Middle frontal gyrus (tissue), 1 donor: Measurements from ENCODE around the gene FAM53A.

ENCODE experiments used
- DNase-seq: peaks from one replicate; pipeline ENCODE4 v3.0.0-alpha.2; 2015; ENCODE audit warnings: low spot score; ENCODE audit errors: extremely low spot score

Gene FAM53A

DNA sequence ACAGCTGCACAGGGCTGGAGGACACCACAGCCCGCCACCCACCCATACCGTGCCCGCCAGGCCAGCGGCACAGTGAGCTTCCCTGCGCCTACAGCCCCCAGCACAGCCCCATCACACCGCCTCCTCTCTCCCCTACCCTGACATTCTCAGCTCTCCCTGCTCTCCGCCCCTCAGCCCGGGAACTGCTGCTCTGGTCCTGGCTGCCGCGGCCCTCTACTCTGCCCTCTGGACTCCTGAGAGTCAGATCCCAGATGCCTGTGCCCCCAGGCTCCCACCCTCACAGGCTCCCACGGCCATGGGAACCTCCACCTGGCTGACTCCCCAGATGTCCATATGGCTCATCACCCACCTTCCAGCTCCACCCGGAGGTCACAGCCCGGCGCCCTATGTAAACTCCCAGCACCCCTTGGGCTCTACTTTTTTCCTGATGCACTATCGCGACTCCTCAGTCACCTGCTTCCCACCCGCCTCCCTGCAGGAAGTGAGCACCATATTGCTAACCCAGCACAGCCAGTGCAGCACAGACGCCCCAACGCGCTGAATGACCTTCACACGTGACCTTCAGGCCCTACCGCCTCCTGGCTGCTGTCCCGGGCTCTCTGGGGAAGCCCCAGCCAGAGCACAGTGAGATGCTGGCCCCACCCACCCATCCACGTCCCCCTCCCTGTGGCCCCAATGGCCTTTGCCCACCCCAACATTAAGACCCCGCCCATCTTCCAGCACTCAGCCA is 23.0 kb downstream of the FAM53A start:
- no peak for DNase-seq

GRCh38 chr4:1659104-1660043 is 24.7 kb downstream of the FAM53A start:
- DNase-seq: no peak

DNA sequence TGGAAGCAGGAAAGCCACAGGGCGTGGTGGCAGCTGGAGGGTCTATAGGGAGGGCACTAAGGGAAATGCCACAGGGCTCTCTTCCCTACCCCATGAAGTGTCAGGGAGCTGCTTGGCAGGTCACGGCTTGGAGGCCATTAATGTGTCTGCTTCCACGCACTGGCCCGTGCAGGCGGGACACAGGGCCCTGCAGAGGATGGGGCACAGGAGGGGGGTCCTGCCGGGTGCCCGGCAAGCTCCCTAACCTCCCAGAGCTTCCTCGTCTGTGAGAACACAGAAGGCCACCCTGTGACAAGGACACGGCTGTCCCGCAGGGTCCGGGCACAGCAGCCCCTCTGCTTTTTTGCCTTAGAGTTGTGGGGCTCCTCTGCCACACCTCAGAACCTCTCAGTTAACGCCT is 25.5 kb downstream of the FAM53A start:
- DNase-seq: no peak

DNA sequence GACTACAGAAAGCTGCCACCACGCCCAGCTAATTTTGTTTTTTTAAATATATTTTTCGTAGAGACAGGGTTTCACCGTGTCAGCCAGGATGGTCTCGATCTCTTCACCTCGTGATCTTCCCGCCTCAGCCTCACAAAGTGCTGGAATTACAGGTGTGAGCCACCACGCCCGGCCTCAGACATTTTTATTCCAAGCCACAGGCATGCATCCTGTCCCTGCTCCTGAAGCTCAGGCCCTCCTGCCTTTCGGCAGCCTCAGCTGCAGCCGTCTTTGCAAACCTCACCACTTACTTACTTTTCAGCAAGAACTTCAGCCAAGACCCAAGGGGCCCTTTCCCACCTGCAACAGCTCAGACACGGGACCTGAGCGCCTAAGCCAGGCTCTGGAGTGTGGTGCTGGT is 26.0 kb downstream of the FAM53A start:
- DNase-seq: no peak

DNA sequence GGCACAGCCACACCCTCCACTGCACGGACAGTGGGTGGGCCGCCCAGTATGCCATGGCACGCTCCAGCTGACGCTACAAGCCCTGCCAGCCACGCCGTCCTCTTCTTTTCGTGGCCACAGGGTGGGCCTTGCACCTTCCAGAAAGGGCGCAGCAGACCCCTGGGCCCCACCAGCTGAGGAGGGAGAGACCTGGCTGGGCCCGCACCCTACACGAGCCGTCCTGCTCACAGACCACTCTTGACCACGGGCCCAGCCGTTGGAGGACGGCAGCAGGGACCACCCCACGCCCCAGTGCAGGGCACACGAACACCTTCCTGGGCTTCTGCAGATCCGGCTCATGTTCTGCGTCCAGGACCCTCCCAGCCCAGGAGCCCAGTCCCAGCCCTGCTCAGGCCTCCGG is 27.1 kb downstream of the FAM53A start:
- no peak for DNase-seq

GRCh38 chr4:1656132-1656531 is 28.0 kb downstream of the FAM53A start:
- no peak for DNase-seq

DNA sequence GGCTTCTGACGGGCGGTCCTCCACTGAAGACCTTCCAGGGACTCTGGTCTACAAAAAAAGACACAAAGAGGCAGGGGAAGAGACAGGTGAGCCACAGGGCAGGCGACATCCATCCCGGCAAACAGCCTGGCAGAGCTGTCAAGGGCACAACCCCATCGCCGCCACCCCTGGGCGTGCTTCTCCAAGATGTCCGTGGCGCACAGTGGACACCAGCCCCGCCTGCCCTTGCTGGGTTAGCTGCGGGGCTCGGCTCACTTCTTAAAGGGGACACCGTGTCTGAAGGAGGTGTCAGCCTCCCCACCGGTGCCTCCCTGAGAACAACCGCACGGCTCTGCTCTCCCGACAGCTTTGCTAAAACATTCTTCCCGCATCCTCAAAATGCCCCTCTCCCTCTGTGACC is 28.4 kb downstream of the FAM53A start:
- no peak for DNase-seq

DNA sequence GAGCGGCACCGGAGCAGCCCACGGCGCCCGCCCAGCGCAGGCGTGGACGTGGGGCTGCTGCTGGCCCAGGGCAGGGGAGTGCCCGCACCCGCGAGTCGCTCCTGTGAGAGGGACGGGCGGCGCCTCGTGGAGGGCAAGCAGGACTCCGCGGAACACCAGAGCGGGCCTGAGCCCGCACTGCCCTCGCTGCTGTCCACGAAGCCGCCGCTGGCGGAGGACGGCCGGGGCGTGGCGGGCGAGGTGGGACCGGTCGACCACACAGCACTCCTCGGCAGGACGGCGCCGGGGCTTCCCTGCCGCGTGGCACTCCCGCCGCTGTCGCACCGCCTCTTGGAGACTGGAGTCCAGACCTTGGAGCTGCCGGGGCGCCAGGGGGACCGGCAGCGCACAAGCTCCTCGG is 29.0 kb downstream of the FAM53A start:
- DNase-seq: no peak

DNA sequence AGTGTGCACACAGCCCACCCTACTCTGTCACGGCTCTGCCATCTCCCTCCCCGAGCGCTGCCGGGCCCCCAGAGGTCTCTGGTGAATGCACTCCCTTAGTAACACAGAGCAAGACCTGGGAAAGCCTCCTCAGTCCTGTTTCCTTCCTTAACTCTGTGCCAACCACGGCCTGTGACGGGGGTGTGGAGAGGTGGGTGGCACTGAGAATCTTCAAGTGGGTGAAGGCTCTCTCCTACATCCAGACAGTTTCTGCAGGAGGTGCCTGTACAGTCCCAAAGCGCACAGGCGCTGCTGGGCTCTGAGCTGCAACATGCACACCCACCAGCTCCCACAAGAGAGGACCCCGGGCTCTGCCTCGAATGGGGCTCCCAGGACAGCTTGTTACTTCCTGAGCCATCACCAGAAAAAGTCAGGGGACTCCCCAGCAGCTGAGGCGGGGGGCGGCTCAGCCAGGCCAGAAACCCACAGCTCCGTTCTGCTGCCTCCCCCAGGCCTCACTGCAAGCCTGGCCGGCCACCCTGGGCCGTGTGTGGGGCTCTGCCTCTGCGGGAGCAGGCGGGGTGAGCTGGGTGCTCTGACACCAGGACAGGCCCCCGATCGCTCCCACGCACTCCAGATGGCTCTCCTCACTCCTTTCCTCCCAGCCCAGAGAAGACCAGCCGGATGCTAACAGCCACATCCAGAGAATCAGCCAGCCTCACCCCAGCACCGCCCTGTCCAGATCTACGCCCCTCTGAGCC is 29.7 kb downstream of the FAM53A start:
- DNase-seq: no peak

DNA sequence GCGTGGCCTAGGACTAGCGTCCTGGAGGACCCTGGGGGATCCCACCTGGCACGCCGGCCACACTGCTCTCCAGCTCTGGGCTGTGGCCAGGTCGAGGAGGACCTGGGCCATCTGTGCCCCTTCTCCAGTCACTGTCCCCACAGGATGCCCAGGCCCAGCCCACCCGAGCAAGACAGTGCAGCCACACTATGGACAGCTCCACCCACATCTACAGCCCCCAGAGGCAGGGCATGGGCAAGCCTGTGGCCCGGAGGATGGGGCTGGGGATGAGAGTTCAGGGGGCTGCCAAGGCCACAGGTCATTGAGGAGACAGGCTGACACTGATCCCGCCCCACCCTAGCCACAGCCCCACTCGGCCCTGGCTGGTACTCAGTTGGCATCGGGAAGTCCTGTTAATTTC is 30.3 kb downstream of the FAM53A start:
- DNase-seq: no peak

- DNase-seq: no peak
These were observed 32.0 kb downstream of the FAM53A start for GRCh38 chr4:1652088-1652487.

- DNase-seq: no peak
These were observed 32.5 kb downstream of the FAM53A start for GRCh38 chr4:1651609-1652008.

DNA sequence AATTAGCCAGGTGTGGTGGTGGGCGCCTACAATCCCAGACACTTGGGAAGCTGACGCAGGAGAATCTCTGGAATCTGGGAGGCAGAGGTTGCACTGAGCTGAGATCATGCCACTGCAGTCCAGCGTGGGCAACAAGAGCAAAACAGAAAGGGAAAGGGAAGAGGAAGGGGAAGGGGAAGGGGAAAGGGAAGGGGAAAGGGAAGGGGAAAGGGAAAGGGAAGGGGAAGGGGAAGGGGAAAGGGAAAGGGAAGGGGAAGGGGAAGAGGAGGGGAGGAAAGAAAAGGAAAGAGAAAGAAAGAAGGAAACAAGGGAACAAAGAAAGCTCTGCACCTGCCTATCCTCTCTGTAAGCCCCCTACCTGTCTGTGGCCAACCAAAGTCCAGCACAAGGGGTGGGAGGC is 35.2 kb downstream of the FAM53A start:
- DNase-seq: no peak

DNA sequence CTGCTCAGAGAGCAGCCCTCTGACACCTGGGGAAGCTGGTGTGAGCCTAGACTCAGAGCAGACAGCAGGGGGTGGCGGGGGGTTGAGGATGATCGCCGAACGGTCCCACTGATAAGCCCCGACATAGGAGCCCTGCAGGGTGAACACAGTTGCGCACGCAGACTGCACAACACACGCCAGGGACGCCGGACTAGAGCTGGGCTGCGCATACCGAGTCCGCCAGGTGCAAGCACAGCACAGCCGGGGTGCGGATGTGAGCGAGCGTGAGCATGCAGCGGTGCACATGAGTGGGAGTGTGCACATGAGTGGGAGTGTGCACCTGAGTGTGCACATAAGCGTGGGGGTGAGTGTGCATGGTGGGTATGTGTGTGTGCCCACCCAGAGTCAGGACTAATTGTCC is 36.7 kb downstream of the FAM53A start:
- no peak for DNase-seq

GRCh38 chr4:1646690-1647089 is 37.4 kb downstream of the FAM53A start:
- no peak for DNase-seq

DNA sequence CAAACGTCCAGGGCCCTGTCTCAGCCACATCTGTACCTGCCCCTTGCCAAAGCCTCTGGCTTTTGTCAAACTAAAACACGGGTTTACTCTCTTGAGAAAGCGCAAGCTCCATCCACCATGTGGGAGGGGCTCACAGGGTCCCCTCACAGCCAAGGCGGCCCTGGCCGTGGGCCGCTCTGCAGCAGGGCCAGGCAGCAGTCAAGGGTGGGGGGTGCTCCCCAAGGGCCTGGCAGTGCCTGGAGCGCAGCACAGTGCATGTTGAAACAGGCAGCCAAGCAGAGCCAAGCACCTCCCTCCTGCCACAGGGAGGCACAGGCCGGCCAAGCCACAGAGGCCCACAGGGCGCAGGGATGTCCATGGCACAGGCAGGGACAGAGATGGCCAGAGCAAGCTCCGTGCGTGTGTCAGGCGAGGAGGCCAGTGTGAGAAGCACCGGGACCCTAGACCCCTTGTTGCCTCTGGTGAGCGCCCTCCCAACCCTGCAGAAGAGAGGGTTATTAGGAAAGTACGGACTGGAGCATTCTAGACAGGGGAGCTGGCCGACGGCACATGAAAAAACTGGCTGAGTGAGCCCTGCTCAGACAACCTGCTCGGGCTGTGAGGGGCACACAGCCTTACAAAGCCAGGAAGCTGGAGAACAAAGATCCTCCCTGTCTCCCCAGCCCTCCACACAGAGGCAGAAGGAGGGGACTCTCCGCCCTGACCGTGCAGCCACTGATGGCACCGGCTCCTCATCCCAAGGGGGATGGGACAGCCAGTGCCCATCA is 39.0 kb downstream of the FAM53A start:
- peak; percentile 31 for DNase-seq

GRCh38 chr4:1643971-1644735 is 40.0 kb downstream of the FAM53A start:
- no peak for DNase-seq

GRCh38 chr4:1642196-1642951 is 41.7 kb downstream of the FAM53A start:
- DNase-seq: no peak

GRCh38 chr4:1641671-1642070 is 42.4 kb downstream of the FAM53A start:
- DNase-seq: no peak
